ENCODE measurements around the gene MAP3K12. TPM values are rescaled to one million over a fixed set of nuclear protein-coding genes. Genes with fewer than 3 reads are reported as not detected.

The MAP3K12 gene
- total and polyA plus RNA-seq, 2 experiments from 2014 or later, result 6.6 to 17.9 TPM

DNA sequence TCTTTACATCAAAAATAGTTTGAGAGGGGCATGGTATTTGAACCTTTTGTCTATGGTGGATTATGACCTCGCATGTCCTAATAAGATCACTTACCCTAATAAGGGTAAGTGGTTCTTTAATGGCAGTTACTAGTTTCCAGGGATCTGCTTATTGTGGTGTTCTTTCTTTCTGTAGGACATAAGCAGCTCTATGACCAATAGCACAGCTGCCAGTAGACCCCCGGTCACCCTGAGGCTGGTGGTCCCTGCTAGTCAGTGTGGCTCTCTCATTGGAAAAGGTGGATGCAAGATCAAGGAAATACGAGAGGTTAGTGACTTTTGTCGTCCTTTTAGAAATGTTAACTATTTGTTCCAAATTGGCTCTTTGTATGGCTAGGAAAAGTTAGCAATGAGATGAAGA lies 40.2 kb downstream of the MAP3K12 start:
- H3K36me3 ChIP-seq (ENCODE audit: insufficient read depth), result peaks cover 99% of the 10 kb centered on the region
- H3K4me3 Mint-ChIP-seq, result peak overlapping the region; percentile 46; the same call in 1 of the 3 replicates
- H3K27me3 ChIP-seq (ENCODE audit: insufficient read depth), result no peaks in the 10 kb centered on the region
- no peak overlapping the region for H3K4me3 ChIP-seq
- TF ChIP-seq, protein P1, sequence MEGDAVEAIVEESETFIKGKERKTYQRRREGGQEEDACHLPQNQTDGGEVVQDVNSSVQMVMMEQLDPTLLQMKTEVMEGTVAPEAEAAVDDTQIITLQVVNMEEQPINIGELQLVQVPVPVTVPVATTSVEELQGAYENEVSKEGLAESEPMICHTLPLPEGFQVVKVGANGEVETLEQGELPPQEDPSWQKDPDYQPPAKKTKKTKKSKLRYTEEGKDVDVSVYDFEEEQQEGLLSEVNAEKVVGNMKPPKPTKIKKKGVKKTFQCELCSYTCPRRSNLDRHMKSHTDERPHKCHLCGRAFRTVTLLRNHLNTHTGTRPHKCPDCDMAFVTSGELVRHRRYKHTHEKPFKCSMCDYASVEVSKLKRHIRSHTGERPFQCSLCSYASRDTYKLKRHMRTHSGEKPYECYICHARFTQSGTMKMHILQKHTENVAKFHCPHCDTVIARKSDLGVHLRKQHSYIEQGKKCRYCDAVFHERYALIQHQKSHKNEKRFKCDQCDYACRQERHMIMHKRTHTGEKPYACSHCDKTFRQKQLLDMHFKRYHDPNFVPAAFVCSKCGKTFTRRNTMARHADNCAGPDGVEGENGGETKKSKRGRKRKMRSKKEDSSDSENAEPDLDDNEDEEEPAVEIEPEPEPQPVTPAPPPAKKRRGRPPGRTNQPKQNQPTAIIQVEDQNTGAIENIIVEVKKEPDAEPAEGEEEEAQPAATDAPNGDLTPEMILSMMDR (conservative IDR thresholded peaks at IDR 0.05; ENCODE audit: low read depth in 2 of 2), result no peak
- no peak for TF ChIP-seq ZNF462 (CRISPR knock-in tag; IDR thresholded peaks at IDR 0.05)
- no peak for TF ChIP-seq JUNB (IDR thresholded peaks at IDR 0.05; ENCODE audit: unreplicated experiment)
- no peak for TF ChIP-seq STAT1 (IDR thresholded peaks at IDR 0.05; ENCODE audit: unreplicated experiment)
- no peak for TF ChIP-seq NANOG (IDR thresholded peaks at IDR 0.05; ENCODE audit: borderline replicate concordance)
- TF ChIP-seq POLR2AphosphoS5 (IDR thresholded peaks at IDR 0.05; ENCODE audit: low read depth), result no peak
- H3K79me2 ChIP-seq (replicated peaks; ENCODE audit: insufficient read depth), result peaks cover 99% of the 10 kb centered on the region
- no peak for ATAC-seq
- DNase-seq (ENCODE audit: low spot score), result no peak
- H3K4me1 ChIP-seq (ENCODE audit: insufficient read depth), result peaks cover 14% of the 10 kb centered on the region; the same call in 1 of the 2 replicates
- no peaks in the 10 kb centered on the region for H3K9me2 ChIP-seq (ENCODE audit: insufficient read depth)
- peaks cover 99% of the 10 kb centered on the region for H3K36me3 Mint-ChIP-seq (ENCODE audit: low read depth)
- 0 out of 2 replicates have a peak overlapping the region, but pooled peaks have one; percentile 68 for H3K27ac ChIP-seq (ENCODE audit: low read depth)
- H3K27me3 Mint-ChIP-seq (ENCODE audit: insufficient read depth, low read depth, poor library complexity), result peaks cover 9% of the 10 kb centered on the region
- H3F3A ChIP-seq (replicated peaks; ENCODE audit: low read depth), result peaks cover 61% of the 10 kb centered on the region
- H3K9me3 Mint-ChIP-seq, result no peaks in the 10 kb centered on the region
- H3K4me2 ChIP-seq, result no peak overlapping the region
- H3K27ac Mint-ChIP-seq, result no peak overlapping the region
- H2AFZ ChIP-seq, result no peak overlapping the region
- H4K20me1 ChIP-seq (replicated peaks; ENCODE audit: insufficient read depth), result peaks cover 92% of the 10 kb centered on the region
- peaks cover 53% of the 10 kb centered on the region for H3K4me1 Mint-ChIP-seq

Measured in GM23338 (cell line).